GM12873 (cell line): ENCODE results near the gene SYNGR1.

ENCODE experiments used
- CTCF ChIP-seq: IDR thresholded peaks from 2 replicates; pipeline ENCODE4 v1.5.1; 2012; ENCODE audit warnings: low read depth, mild to moderate bottlenecking, moderate library complexity, low read length, control low read depth; ENCODE audit not compliant: insufficient read depth; ENCODE audit errors: missing control alignments

Gene SYNGR1

GRCh38 chr22:39349967-39350726, at the start of gene SYNGR1:
TSS of gene SYNGR1 (plus strand) at chr22:39349991. CDS start at chr22:39350011, 20 bp downstream.
- TF ChIP-seq CTCF: no peak

- TF ChIP-seq CTCF: peak; percentile 12
These were observed 49.5 kb upstream of the SYNGR1 start for GRCh38 chr22:39300186-39300830.

GRCh38 chr22:39301108-39301507, 48.7 kb upstream of the SYNGR1 start:
- TF ChIP-seq CTCF: no peak

GRCh38 chr22:39301926-39302325, 47.9 kb upstream of the SYNGR1 start:
- no peak for TF ChIP-seq CTCF

- no peak for TF ChIP-seq CTCF
These were observed 47.3 kb upstream of the SYNGR1 start for GRCh38 chr22:39302431-39302960.

GRCh38 chr22:39303358-39303757, 46.4 kb upstream of the SYNGR1 start:
- TF ChIP-seq CTCF: no peak

GRCh38 chr22:39303892-39304671, 45.7 kb upstream of the SYNGR1 start:
- no peak for TF ChIP-seq CTCF
